HUES64 (cell line): Measurements from ENCODE around the gene SH2B3.
"Not testable (repeated sequence)": the region's sequence is repeated elsewhere in the genome, so short reads cannot be mapped to it uniquely, and the experiment has no call there.

ENCODE experiments used
- H3K27ac ChIP-seq: 2 replicates; pipeline ENCODE4 v1.7.0; 2013; ENCODE audit warnings: low read depth, low read length, inconsistent platforms
- H3K27me3 ChIP-seq: 2 replicates; pipeline ENCODE4 v1.6.1; 2013; ENCODE audit warnings: mild to moderate bottlenecking, low read length; ENCODE audit not compliant: insufficient read depth
- H3K36me3 ChIP-seq: 2 replicates; pipeline ENCODE4 v1.6.1; 2013; ENCODE audit warnings: mild to moderate bottlenecking, low read length; ENCODE audit not compliant: insufficient read depth
- H3K4me1 ChIP-seq: 2 replicates; pipeline ENCODE4 v1.6.1; 2013; ENCODE audit warnings: mild to moderate bottlenecking, low read length, moderate library complexity; ENCODE audit not compliant: insufficient read depth
- H3K4me3 ChIP-seq: 2 replicates; pipeline ENCODE4 v1.5.1; 2013; ENCODE audit warnings: mild to moderate bottlenecking, low read length, moderate library complexity
- H3K9ac ChIP-seq: 2 replicates; pipeline ENCODE4 v1.6.1; 2013; ENCODE audit warnings: mild to moderate bottlenecking, low read depth, low read length
- H3K9me3 ChIP-seq: 2 replicates; pipeline ENCODE4 v1.6.1; 2013; ENCODE audit warnings: low read depth, low read length; ENCODE audit not compliant: insufficient read depth
- WGBS: fragments of 150-250, 120-280 bp; methylation state at CpG from one replicate; pipeline ENCODE4 v1.1.7; 2013; ENCODE audit warnings: missing lambda C conversion rate; 5-methylcytosine and 5-hydroxymethylcytosine counted together

SH2B3 gene

DNA sequence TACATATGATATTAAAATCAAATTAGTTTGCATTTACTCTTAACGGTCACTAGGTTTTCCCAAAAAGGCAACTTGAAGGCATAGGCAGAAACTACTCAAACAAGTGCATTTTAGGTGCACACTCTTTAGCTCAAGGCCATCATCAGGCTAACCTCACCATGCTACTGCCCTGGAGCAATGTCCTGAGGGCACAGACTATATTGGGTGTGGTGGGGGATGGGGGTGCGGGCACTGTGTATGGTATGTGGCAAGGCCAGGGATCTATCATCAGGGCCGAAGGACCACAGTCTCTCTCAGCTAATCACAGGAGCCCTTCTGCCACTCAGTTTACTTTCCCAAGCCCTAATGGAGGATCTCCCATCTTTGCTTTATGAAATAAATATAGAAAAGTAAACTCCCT is 51.9 kb downstream of the SH2B3 start:
- no peak overlapping the region for H3K27ac ChIP-seq
- H3K9me3 ChIP-seq = no peaks in the 10 kb centered on the region
- no peaks in the 10 kb centered on the region for H3K4me1 ChIP-seq
- H3K36me3 ChIP-seq = peaks cover 66% of the 10 kb centered on the region
- no peaks in the 10 kb centered on the region for H3K27me3 ChIP-seq
- WGBS = 98% methylated on average over 2 of the region's 3 CpGs
- no peak overlapping the region for H3K9ac ChIP-seq
- H3K4me3 ChIP-seq = no peak overlapping the region

DNA sequence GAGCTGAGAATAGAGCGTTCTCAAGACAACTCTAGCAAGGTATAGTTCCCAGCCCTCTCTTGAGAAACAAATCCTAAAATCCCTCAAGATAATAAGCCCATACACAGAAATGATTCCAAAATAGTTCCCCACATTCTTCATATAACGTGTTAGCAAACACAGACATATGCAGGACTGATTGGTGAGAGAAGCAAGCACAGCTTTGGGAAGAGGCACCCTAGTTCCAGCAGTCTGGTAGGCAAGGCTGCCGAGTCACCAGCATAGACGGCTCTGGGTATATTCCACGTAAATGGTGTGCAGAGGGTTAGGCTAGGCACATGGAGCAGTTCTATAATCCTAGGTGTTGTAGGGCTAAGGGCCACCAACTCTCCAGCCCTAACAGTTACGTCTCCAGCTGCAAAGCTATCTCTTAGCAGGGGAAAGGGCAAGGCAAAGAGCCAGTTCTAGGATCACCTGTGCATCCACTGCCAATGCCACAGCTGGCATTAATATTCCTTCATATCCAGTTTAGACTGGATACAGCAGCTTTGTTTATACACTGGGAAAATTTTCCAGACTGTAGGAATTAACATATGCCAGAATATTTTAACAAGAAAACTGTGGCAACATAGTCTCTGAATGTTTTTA is 52.9 kb downstream of the SH2B3 start:
- Histone ChIP-seq H3K36me3 (peaks cover 56% of the 10 kb centered on the region), H3K9ac (no peak overlapping the region), H3K4me1 (no peaks in the 10 kb centered on the region), H3K9me3 (no peaks in the 10 kb centered on the region), H3K27me3 (no peaks in the 10 kb centered on the region), H3K4me3 (no peak overlapping the region), H3K27ac (no peak overlapping the region)
- WGBS = 95% methylated on average over 6 of the region's 6 CpGs

DNA sequence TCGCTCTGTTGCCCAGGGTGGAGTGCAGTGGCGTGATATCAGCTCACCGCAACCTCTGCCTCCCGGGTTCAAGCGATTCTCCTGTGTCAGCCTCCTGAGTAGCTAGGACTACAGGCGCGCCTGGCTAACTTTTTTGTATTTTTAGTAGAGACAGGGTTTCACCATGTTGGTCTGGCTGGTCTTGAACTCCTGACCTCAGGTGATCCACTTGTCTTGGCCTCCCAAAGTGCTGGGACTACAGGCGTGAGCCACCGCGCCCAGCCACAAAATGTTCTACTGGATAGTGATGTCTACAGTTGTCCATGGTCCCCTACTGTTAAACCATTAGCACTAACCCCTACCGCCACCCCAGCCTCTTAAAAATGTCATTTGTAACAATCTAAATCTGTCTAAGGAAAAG is 54.4 kb downstream of the SH2B3 start:
- not testable (repeated sequence) for H3K4me1 ChIP-seq, H3K27ac ChIP-seq, H3K27me3 ChIP-seq, H3K9ac ChIP-seq, H3K4me3 ChIP-seq, H3K9me3 ChIP-seq
- peaks cover 56% of the 10 kb centered on the region for H3K36me3 ChIP-seq
- 97% methylated on average over 11 of the region's 11 CpGs for WGBS

DNA sequence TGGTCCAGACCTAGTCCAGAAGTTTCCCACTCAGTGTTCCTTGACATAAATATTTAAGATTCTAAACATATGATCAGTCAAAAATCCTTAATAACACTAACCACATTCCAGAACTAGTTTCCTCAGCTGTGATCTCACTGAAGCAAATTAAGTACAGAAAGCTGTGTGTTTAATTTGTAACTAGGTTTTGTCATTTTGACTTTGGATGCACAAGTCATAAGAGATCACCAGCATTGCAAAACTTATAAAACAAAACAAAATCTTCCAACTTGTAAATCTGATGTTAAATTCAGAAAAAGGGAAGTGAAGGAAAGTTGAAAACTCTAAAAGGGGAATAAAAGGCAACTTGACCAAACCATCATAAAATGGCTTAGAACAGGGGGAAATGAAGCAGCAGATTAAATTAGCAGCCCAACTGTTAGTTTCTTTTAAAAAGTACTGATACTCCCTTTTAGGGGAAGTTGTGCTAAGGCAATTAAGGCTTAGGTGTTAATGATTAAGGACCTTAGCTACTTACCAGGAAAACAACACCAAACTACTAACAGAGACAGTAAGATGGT is 56.6 kb downstream of the SH2B3 start:
- no peaks in the 10 kb centered on the region for H3K9me3 ChIP-seq
- no peak overlapping the region for H3K9ac ChIP-seq
- peaks cover 38% of the 10 kb centered on the region for H3K36me3 ChIP-seq
- H3K4me1 ChIP-seq = no peaks in the 10 kb centered on the region
- no peak overlapping the region for H3K27ac ChIP-seq
- no peak overlapping the region for H3K4me3 ChIP-seq
- H3K27me3 ChIP-seq = no peaks in the 10 kb centered on the region

DNA sequence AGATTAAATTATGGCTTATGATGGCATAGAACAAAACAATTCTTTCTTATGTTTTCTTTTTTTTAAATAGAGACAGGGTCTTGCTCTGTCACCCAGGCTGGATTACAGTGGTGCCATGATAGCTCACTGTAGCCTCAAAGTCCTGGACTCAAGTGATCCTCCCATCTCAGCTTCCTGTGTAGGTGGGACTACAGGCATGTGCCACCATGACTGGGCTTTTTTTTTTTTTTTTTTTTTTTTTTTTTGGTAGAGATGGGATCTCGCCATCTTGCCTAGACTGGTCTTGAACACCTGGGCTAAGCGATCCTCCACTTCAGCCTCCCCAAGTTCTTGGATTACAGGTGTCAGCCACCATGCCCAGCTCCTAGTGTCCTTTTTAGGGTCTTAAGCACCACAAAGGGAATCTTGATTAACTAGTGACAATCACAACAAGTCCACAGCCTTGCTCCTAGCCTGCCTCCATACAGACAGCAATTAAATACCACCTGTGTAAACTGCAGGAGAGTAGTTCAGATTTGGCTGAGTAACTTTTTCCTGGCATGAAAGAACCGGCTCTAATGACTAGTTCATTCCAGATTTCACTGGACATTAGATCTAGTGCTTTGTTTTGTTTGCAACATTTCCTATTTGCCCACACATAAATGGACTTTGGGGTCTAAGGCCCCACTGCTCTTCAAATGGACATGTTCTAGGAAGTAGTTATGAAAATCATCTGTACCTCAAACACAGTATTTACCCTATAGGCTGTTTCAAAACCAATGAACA is 61.6 kb downstream of the SH2B3 start:
- WGBS = 92% methylated on average over 3 of the region's 3 CpGs
- Histone ChIP-seq H3K9me3 (no peaks in the 10 kb centered on the region), H3K4me1 (no peaks in the 10 kb centered on the region), H3K4me3 (no peak overlapping the region), H3K36me3 (peaks cover 59% of the 10 kb centered on the region), H3K27ac (no peak overlapping the region), H3K9ac (no peak overlapping the region), H3K27me3 (no peaks in the 10 kb centered on the region)

DNA sequence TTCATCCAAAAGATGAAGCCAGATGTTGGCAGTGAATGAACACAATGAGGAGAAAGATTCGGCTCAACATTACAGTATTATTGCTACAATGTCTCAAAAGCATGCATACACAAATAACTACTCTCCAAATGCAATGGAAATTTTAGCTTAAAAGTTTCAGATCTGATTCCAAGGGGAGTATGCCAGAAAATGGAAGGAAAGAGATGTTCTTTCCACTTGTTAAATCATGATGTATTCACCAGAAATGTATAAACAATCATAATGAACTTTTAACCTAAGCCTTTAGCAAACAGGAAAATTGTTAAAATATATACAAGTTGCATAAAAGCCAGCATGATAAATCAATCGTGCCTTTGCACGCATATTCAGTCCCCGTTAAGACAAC is 62.1 kb downstream of the SH2B3 start:
- H3K9ac ChIP-seq = no peak overlapping the region
- WGBS = 95% methylated on average over 4 of the region's 4 CpGs
- H3K4me1 ChIP-seq = no peaks in the 10 kb centered on the region

DNA sequence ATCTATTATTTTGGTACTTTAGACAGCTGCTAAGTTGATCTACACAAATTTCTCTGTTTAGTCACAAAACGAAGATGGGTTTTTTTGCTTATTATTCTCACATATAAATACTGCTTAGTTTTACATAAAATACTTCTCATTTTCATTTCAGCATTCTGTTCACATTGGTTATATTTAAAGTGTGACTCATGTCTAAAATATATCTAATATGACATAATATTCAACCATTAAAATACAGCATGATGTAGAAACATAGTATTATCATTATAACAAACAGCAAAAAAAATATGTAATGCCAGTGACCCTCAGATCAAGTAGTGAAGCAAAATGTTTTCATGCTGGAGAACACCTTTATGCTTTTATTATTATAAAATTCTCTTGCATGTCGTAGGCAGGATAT is 63.7 kb downstream of the SH2B3 start:
- no peaks in the 10 kb centered on the region for H3K4me1 ChIP-seq
- H3K4me3 ChIP-seq = no peak overlapping the region
- H3K36me3 ChIP-seq = peaks cover 70% of the 10 kb centered on the region
- H3K27me3 ChIP-seq = no peaks in the 10 kb centered on the region
- 80% methylated on average over 1 of the region's 2 CpGs for WGBS
- H3K27ac ChIP-seq = no peak overlapping the region
- H3K9me3 ChIP-seq = no peaks in the 10 kb centered on the region
- no peak overlapping the region for H3K9ac ChIP-seq

More for the DNA sequence above, 62.1 kb downstream of the SH2B3 start:
- H3K27me3 ChIP-seq = no peaks in the 10 kb centered on the region
- H3K4me3 ChIP-seq = no peak overlapping the region
- H3K9me3 ChIP-seq = no peaks in the 10 kb centered on the region
- no peak overlapping the region for H3K27ac ChIP-seq
- peaks cover 62% of the 10 kb centered on the region for H3K36me3 ChIP-seq

DNA sequence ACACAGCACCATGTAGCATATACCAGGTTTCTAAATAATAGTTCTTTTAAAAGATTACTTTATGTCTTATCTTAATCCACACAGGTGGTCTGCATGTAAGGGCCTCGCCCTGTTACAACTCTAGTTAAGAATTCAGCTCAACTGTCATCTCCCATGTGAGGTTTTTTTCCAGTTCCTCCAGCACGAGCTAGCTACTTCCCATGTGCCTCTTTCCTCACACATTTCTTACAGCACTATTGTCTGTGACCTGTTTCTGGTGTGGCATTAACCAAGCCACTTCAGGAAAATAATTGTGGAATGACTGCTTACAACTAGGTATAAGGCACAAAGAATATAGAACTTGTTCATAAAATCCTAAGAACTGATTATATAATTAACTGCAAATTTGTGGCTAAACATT is 65.5 kb downstream of the SH2B3 start:
- peaks cover 73% of the 10 kb centered on the region for H3K36me3 ChIP-seq
- H3K27ac ChIP-seq = no peak overlapping the region
- H3K4me1 ChIP-seq = no peaks in the 10 kb centered on the region
- WGBS = 97% methylated on average over 2 of the region's 2 CpGs
- no peaks in the 10 kb centered on the region for H3K9me3 ChIP-seq
- H3K9ac ChIP-seq = no peak overlapping the region; the same call in 1 of the 2 replicates
- H3K27me3 ChIP-seq = no peaks in the 10 kb centered on the region
- no peak overlapping the region for H3K4me3 ChIP-seq

DNA sequence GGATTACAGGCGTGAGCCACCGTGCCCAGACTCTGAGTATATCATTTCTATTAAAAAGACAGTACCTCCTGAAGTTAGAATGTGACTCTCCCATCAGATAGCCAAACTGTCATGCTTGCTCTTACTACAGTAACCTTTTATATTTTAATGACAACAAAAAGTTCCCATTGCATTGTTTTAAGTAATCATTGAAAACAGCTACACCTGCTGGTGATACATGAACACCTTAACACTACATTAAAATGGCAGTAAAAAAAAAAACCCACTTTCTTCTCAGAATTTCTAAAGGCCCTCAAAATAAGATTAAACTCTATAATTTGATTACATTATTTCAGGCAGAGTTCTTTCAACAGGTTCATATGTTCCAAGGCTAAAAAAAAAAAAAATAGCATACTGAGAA is 76.7 kb downstream of the SH2B3 start:
- H3K9me3 ChIP-seq = no peaks in the 10 kb centered on the region
- no peaks in the 10 kb centered on the region for H3K27me3 ChIP-seq
- 96% methylated on average over 2 of the region's 2 CpGs for WGBS
- no peaks in the 10 kb centered on the region for H3K4me1 ChIP-seq
- H3K27ac ChIP-seq = no peak overlapping the region
- no peak overlapping the region for H3K4me3 ChIP-seq
- peaks cover 85% of the 10 kb centered on the region for H3K36me3 ChIP-seq
- H3K9ac ChIP-seq = no peak overlapping the region

DNA sequence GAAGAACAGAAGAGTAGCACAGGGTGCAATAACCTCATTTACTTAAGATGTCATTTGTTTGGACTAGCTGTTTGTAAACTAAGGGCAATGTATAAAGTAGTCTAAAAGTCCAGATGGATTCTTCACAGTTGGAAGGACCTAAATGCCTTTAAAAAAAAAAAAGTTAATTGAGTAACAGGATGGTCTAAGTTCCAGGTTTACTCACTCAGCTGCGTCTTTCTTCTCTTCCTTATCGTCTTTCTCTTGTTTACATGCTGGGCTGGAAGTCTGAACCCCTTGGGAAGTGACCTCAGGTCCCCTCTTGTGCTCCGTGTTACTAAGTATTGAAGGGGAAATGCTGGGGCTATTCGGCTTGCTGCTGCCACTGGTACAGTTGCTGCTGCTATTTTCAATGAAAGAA is 82.5 kb downstream of the SH2B3 start:
- Histone ChIP-seq H3K9me3 (no peaks in the 10 kb centered on the region), H3K4me1 (no peaks in the 10 kb centered on the region), H3K36me3 (peaks cover 94% of the 10 kb centered on the region), H3K9ac (no peak overlapping the region), H3K27ac (no peak overlapping the region), H3K4me3 (no peak overlapping the region), H3K27me3 (no peaks in the 10 kb centered on the region)
- WGBS = 93% methylated on average over 4 of the region's 4 CpGs

DNA sequence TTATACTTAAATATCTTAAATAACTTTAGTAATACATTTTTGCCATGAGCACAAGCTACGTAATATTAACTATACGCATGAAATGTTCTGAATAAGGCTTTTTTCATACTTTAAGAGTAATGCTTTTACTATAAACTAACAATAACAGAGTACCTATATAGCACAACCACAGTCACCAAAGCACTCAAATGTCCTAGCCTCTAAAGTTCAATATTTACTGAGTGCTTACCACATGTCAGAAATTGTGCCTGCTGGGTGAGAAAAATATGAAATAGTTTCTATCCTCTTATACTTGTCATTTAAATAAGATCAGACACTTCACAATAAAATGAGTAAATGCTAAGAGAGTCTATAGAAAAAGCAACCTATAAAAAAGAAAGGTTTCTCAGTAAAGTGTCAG is 83.1 kb downstream of the SH2B3 start:
- peaks cover 94% of the 10 kb centered on the region for H3K36me3 ChIP-seq

More for the DNA sequence above, 83.1 kb downstream of the SH2B3 start:
- H3K27ac ChIP-seq = no peak overlapping the region
- no peaks in the 10 kb centered on the region for H3K4me1 ChIP-seq
- H3K9me3 ChIP-seq = no peaks in the 10 kb centered on the region
- no peak overlapping the region for H3K4me3 ChIP-seq
- no peak overlapping the region for H3K9ac ChIP-seq
- no peaks in the 10 kb centered on the region for H3K27me3 ChIP-seq
- no CpG with 5 or more reads among the region's 2 CpGs for WGBS
